ENCODE data around the gene LITAFD.

- TF ChIP-seq CTCF (IDR thresholded peaks at IDR 0.05) (no peak), POLR2A (IDR thresholded peaks at IDR 0.05) (no peak)
These were observed 1.2 kb upstream of the LITAFD start for GRCh38 chr16:8880839-8881510.

Data from uterus (tissue), 2 donors.